IMR-90 (cell line): ENCODE results near the gene NCKAP5. TPM values are rescaled to one million over a fixed set of nuclear protein-coding genes. Genes with fewer than 3 reads are reported as not detected.

ENCODE experiments used
- ATAC-seq: fragments of 200-7000 bp; cut with Tn5 transposase; 2 replicates; pipeline ENCODE4 v1.9.1; 2020; ENCODE audit warnings: low read depth, mild to moderate bottlenecking, moderate library complexity
- BruUV-seq: library from RNA; stranded (reverse); fragments of 400-500 nt; replicated peaks from 2 replicates; lab custom pipeline; 2021; lab: Mats Ljungman, UMichigan
- CTCF ChIA-PET: fragments of 300-600 bp; formaldehyde crosslinking; extraction: SDS; loops from one replicate; lab custom pipeline; 2021; ENCODE audit warnings: antibody characterized with exemption; lab: Yijun Ruan, JAX
- POLR2A ChIA-PET: fragments of 300-600 bp; sonication (Branson Sonifier 250); formaldehyde crosslinking; loops from one replicate; lab custom pipeline; 2022; ENCODE audit warnings: antibody characterized with exemption; ENCODE audit not compliant: unreplicated experiment; lab: Charles Lee
- DNase-seq: peaks from one replicate; pipeline ENCODE4 v3.0.0; 2013
- H2AFZ ChIP-seq: replicated peaks from 2 replicates; pipeline ENCODE3; 2013; ENCODE audit warnings: low read length, mild to moderate bottlenecking; ENCODE audit not compliant: poor library complexity
- H2AK5ac ChIP-seq: 2 replicates; pipeline ENCODE4 v1.6.1; 2013; ENCODE audit warnings: low read depth, low read length, inconsistent platforms
- H2AK9ac ChIP-seq: replicated peaks from 2 replicates; pipeline ENCODE3; 2013; ENCODE audit warnings: mild to moderate bottlenecking, low read depth, low read length, moderate library complexity; ENCODE audit not compliant: poor library complexity
- H2BK120ac ChIP-seq: 2 replicates; pipeline ENCODE4 v1.6.1; 2013; ENCODE audit warnings: low read depth, low read length, inconsistent platforms
- H2BK15ac ChIP-seq: 3 replicates; pipeline ENCODE4 v1.6.1; 2013; ENCODE audit warnings: low read depth, low read length, inconsistent platforms
- H2BK20ac ChIP-seq: 2 replicates; pipeline ENCODE4 v1.6.1; 2013; ENCODE audit warnings: low read depth, mild to moderate bottlenecking, inconsistent platforms, low read length, moderate library complexity
- H2BK5ac ChIP-seq: 2 replicates; pipeline ENCODE4 v1.6.1; 2013; ENCODE audit warnings: mild to moderate bottlenecking, low read depth, low read length, inconsistent platforms; ENCODE audit not compliant: poor library complexity, severe bottlenecking
- H3K14ac ChIP-seq: replicated peaks from 2 replicates; pipeline ENCODE4 v1.6.1; 2013; ENCODE audit warnings: low read depth, low read length, inconsistent platforms
- H3K18ac ChIP-seq: 2 replicates; pipeline ENCODE4 v1.6.1; 2013; ENCODE audit warnings: low read depth, low read length, control low read depth
- H3K23ac ChIP-seq: 2 replicates; pipeline ENCODE4 v1.6.1; 2013; ENCODE audit warnings: low read depth, low read length, inconsistent platforms
- H3K27ac ChIP-seq: 2 replicates; pipeline ENCODE4 v1.5.1; 2013; ENCODE audit warnings: mild to moderate bottlenecking, control low read depth, low read length; ENCODE audit not compliant: insufficient read depth
- H3K27me3 ChIP-seq: 2 replicates; pipeline ENCODE4 v1.6.1; 2013; ENCODE audit warnings: low read length; ENCODE audit not compliant: control insufficient read depth, insufficient read depth
- H3K36me3 ChIP-seq: 2 replicates; pipeline ENCODE4 v1.6.1; 2013; ENCODE audit warnings: low read length, mixed read lengths; ENCODE audit not compliant: control insufficient read depth, insufficient read depth
- H3K4ac ChIP-seq: 2 replicates; pipeline ENCODE4 v1.6.1; 2013; ENCODE audit warnings: low read depth, low read length, inconsistent platforms
- H3K4me1 ChIP-seq: 2 replicates; pipeline ENCODE4 v1.6.1; 2013; ENCODE audit warnings: low read length, mixed read lengths; ENCODE audit not compliant: control insufficient read depth, insufficient read depth
- H3K4me2 ChIP-seq: 2 replicates; pipeline ENCODE4 v1.6.1; 2013; ENCODE audit warnings: low read depth, mild to moderate bottlenecking, control low read depth, low read length, moderate library complexity
- H3K4me3 ChIP-seq: 2 replicates; pipeline ENCODE4 v1.5.1; 2013; ENCODE audit warnings: low read depth, mild to moderate bottlenecking, control low read depth, low read length, moderate library complexity; ENCODE audit not compliant: insufficient read depth
- H3K56ac ChIP-seq: 2 replicates; pipeline ENCODE4 v1.6.1; 2013; ENCODE audit warnings: low read length, inconsistent platforms; ENCODE audit not compliant: insufficient read depth; ENCODE audit errors: extremely low read depth
- H3K79me1 ChIP-seq, 2 experiments: 2 replicates each; pipeline ENCODE4 v1.6.1; 2013; ENCODE audit warnings: low read length in 2 of 2, inconsistent platforms in 1 of 2, low read depth in 1 of 2
- H3K9ac ChIP-seq: 2 replicates; pipeline ENCODE4 v1.6.1; 2013; ENCODE audit warnings: low read depth, low read length, control low read depth
- H3K9me1 ChIP-seq: 2 replicates; pipeline ENCODE4 v1.6.1; 2013; ENCODE audit warnings: low read length, inconsistent platforms; ENCODE audit not compliant: insufficient read depth
- H3K9me3 ChIP-seq: 2 replicates; pipeline ENCODE4 v1.6.1; 2013; ENCODE audit warnings: low read length; ENCODE audit not compliant: control insufficient read depth, insufficient read depth
- H4K20me1 ChIP-seq: 2 replicates; pipeline ENCODE4 v1.6.1; 2013; ENCODE audit warnings: low read length, inconsistent platforms; ENCODE audit not compliant: insufficient read depth
- H4K5ac ChIP-seq: 2 replicates; pipeline ENCODE4 v1.6.1; 2013; ENCODE audit warnings: mild to moderate bottlenecking, low read depth, low read length, control low read depth
- H4K8ac ChIP-seq, 2 experiments: 2 replicates each; pipeline ENCODE4 v1.6.1; 2013; ENCODE audit warnings: low read depth in 2 of 2, low read length in 2 of 2, control low read depth in 1 of 2, inconsistent platforms in 1 of 2
- H4K91ac ChIP-seq: 2 replicates; pipeline ENCODE4 v1.6.1; 2013; ENCODE audit warnings: low read depth, low read length, inconsistent platforms; ENCODE audit not compliant: insufficient read depth
- BHLHE40 ChIP-seq: fragments of 150-350 bp; IDR thresholded peaks from 2 replicates; pipeline ENCODE4 v1.6.1; 2016; ENCODE audit warnings: mild to moderate bottlenecking, low read depth, low read length
- CEBPB ChIP-seq: IDR thresholded peaks from 2 replicates; pipeline ENCODE4 v1.6.1; 2012; ENCODE audit warnings: low read depth, low read length, improper control_type of control experiment
- CHD1 ChIP-seq: IDR thresholded peaks from 2 replicates; pipeline ENCODE4 v1.6.1; 2012; ENCODE audit warnings: low read depth, low read length, improper control_type of control experiment
- ELK1 ChIP-seq: fragments of 150-350 bp; IDR thresholded peaks from 2 replicates; pipeline ENCODE4 v1.6.1; 2016; ENCODE audit warnings: low read depth, mild to moderate bottlenecking, low read length, moderate library complexity, borderline replicate concordance
- FOS ChIP-seq: fragments of 150-350 bp; IDR thresholded peaks from 2 replicates; pipeline ENCODE4 v1.6.1; 2016; ENCODE audit warnings: low read depth, low read length
- MAFK ChIP-seq: IDR thresholded peaks from 2 replicates; pipeline ENCODE4 v1.6.1; 2012; ENCODE audit warnings: low read depth, low read length, improper control_type of control experiment
- MAZ ChIP-seq: IDR thresholded peaks from 2 replicates; pipeline ENCODE4 v1.6.1; 2012; ENCODE audit warnings: low read depth, mild to moderate bottlenecking, low read length, improper control_type of control experiment, moderate library complexity, borderline replicate concordance
- MXI1 ChIP-seq: IDR thresholded peaks from 2 replicates; pipeline ENCODE4 v1.6.1; 2012; ENCODE audit warnings: low read depth, mild to moderate bottlenecking, low read length, moderate library complexity, borderline replicate concordance
- NFE2L2 ChIP-seq: fragments of 150-350 bp; IDR thresholded peaks from 2 replicates; pipeline ENCODE4 v1.6.1; 2016; ENCODE audit warnings: low read depth, mild to moderate bottlenecking, low read length
- POLR2A ChIP-seq: IDR thresholded peaks from 2 replicates; pipeline ENCODE4 v1.6.1; 2012; ENCODE audit warnings: mild to moderate bottlenecking, low read depth, low read length
- RAD21 ChIP-seq: IDR thresholded peaks from 2 replicates; pipeline ENCODE4 v1.6.1; 2012; ENCODE audit warnings: low read length, improper control_type of control experiment
- RCOR1 ChIP-seq: IDR thresholded peaks from 2 replicates; pipeline ENCODE4 v1.6.1; 2012; ENCODE audit warnings: mild to moderate bottlenecking, low read length, improper control_type of control experiment; ENCODE audit not compliant: insufficient replicate concordance
- RFX5 ChIP-seq: IDR thresholded peaks from 2 replicates; pipeline ENCODE4 v1.8.0; 2012; ENCODE audit warnings: low read depth, mild to moderate bottlenecking, low read length, moderate library complexity
- SMC3 ChIP-seq: fragments of 150-350 bp; IDR thresholded peaks from 2 replicates; pipeline ENCODE4 v1.6.1; 2016; ENCODE audit warnings: low read depth, mild to moderate bottlenecking, antibody characterized with exemption, low read length, moderate library complexity
- USF2 ChIP-seq: fragments of 150-350 bp; IDR thresholded peaks from 2 replicates; pipeline ENCODE4 v1.6.1; 2017; ENCODE audit warnings: mild to moderate bottlenecking, antibody characterized with exemption, low read length, low read depth
- WGBS, 2 experiments: methylation state at CpG; one replicate each; pipeline versions ENCODE4 v1.1.5 to v1.1.7; 2013; ENCODE audit warnings: missing lambda C conversion rate in 2 of 2; ENCODE audit not compliant: insufficient read length in 1 of 2; ENCODE audit errors: extremely low coverage in 2 of 2; 5-methylcytosine and 5-hydroxymethylcytosine counted together
- dilution Hi-C: fragments of 300-500 bp; cut with HindIII; formaldehyde crosslinking; loops from one replicate; pipeline ENCODE4 v1.14.3; 2018; ENCODE audit warnings: low sequenced_read_pairs; ENCODE audit not compliant: unreplicated experiment
- in situ Hi-C: fragments of 300-500 bp; cut with MboI; formaldehyde crosslinking; loops from 3 replicates; pipeline ENCODE4 v1.14.3; 2019; ENCODE audit warnings: low sequenced_read_pairs, inconsistent platforms, mixed read lengths
- intact Hi-C: fragments of 100-400 bp; cut with micrococcal nuclease; formaldehyde crosslinking; loops from 2 replicates; pipeline ENCODE4 v1.10.0; 2022
- polyA plus RNA-seq, 3 experiments: library from polyadenylated mRNA; depleted of rRNA; stranded (reverse); fragments of >200 nt; gene quantifications; 2 replicates each; pipeline ENCODE4 v1.2.3, GENCODE V29; 2012; ENCODE audit warnings: low replicate concordance in 1 of 3
- total RNA-seq: library from RNA; depleted of rRNA; stranded (reverse); fragments of >200 nt; gene quantifications from 2 replicates; pipeline ENCODE4 v1.2.3, GENCODE V29; 2012
- TF ChIP-seq, protein P1 (sequence below): conservative IDR thresholded peaks from 2 replicates; pipeline ENCODE4 v1.5.1; 2012; ENCODE audit warnings: mild to moderate bottlenecking, low read depth, low read length, improper control_type of control experiment

NCKAP5 gene
- total and polyA plus RNA-seq, 2 of the 4 experiments (the other 2 are of a cell fraction): 2.7 to 3.9 TPM

GRCh38 chr2:132877923-132878322 lies 690.3 kb downstream of the NCKAP5 start:
- H3K27ac ChIP-seq: no peak overlapping the region
- no peak overlapping the region for H3K9ac ChIP-seq
- no peak overlapping the region for H2AK5ac ChIP-seq
- no peaks in the 10 kb centered on the region for H3K27me3 ChIP-seq
- CTCF ChIA-PET: no interaction called here
- POLR2A ChIA-PET: no interaction called here
- H2AFZ ChIP-seq: no peak overlapping the region
- WGBS, 2 experiments: 84 to 100% methylated on average over 1 to 5 of the region's 9 CpGs
- H3K36me3 ChIP-seq: peaks cover 8% of the 10 kb centered on the region
- in situ Hi-C loops (no loop called here), intact Hi-C loops (no loop called here), dilution Hi-C loops (no loop called here)
- H3K79me1 ChIP-seq: peaks cover 0 to 6% of the 10 kb centered on the region in 2 experiments; a peak in 2 of 4 replicates
- no peak overlapping the region for H3K14ac ChIP-seq
- no peak overlapping the region for H4K8ac ChIP-seq
- no peak overlapping the region for H2BK15ac ChIP-seq
- H3K9me3 ChIP-seq: no peaks in the 10 kb centered on the region
- ATAC-seq (no peak), DNase-seq (no peak)
- no peak overlapping the region for H3K4ac ChIP-seq
- H3K4me2 ChIP-seq: no peak overlapping the region
- H2BK20ac ChIP-seq: no peak overlapping the region
- H3K18ac ChIP-seq: no peak overlapping the region
- peaks cover 5% of the 10 kb centered on the region for H3K4me1 ChIP-seq
- peaks cover 13% of the 10 kb centered on the region for H3K9me1 ChIP-seq
- no peak overlapping the region for H2BK5ac ChIP-seq
- no peak overlapping the region for H3K23ac ChIP-seq
- no peak overlapping the region for H4K91ac ChIP-seq
- H4K20me1 ChIP-seq: peaks cover 3% of the 10 kb centered on the region; the same call in 1 of the 2 replicates
- H2AK9ac ChIP-seq: no peak overlapping the region
- no peak overlapping the region for H3K4me3 ChIP-seq
- no peak overlapping the region for H3K56ac ChIP-seq
- H4K5ac ChIP-seq: no peak overlapping the region
- TF ChIP-seq RCOR1 (no peak), MAZ (no peak), NFE2L2 (no peak), MAFK (no peak), BHLHE40 (no peak), POLR2A (no peak), RFX5 (no peak), USF2 (no peak), CHD1 (no peak), CEBPB (no peak), ELK1 (no peak), SMC3 (no peak), MXI1 (no peak), RAD21 (no peak), FOS (no peak)
- TF ChIP-seq, protein P1, sequence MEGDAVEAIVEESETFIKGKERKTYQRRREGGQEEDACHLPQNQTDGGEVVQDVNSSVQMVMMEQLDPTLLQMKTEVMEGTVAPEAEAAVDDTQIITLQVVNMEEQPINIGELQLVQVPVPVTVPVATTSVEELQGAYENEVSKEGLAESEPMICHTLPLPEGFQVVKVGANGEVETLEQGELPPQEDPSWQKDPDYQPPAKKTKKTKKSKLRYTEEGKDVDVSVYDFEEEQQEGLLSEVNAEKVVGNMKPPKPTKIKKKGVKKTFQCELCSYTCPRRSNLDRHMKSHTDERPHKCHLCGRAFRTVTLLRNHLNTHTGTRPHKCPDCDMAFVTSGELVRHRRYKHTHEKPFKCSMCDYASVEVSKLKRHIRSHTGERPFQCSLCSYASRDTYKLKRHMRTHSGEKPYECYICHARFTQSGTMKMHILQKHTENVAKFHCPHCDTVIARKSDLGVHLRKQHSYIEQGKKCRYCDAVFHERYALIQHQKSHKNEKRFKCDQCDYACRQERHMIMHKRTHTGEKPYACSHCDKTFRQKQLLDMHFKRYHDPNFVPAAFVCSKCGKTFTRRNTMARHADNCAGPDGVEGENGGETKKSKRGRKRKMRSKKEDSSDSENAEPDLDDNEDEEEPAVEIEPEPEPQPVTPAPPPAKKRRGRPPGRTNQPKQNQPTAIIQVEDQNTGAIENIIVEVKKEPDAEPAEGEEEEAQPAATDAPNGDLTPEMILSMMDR: no peak
- no TSS peak for BruUV-seq
- H2BK120ac ChIP-seq: no peak overlapping the region
